ENCODE measurements around the gene CSMD2. TPM values are rescaled to one million over a fixed set of nuclear protein-coding genes. Genes with fewer than 3 reads are reported as not detected.

The CSMD2 gene
- total RNA-seq, 2 experiments from 2014 or later = not detected

DNA sequence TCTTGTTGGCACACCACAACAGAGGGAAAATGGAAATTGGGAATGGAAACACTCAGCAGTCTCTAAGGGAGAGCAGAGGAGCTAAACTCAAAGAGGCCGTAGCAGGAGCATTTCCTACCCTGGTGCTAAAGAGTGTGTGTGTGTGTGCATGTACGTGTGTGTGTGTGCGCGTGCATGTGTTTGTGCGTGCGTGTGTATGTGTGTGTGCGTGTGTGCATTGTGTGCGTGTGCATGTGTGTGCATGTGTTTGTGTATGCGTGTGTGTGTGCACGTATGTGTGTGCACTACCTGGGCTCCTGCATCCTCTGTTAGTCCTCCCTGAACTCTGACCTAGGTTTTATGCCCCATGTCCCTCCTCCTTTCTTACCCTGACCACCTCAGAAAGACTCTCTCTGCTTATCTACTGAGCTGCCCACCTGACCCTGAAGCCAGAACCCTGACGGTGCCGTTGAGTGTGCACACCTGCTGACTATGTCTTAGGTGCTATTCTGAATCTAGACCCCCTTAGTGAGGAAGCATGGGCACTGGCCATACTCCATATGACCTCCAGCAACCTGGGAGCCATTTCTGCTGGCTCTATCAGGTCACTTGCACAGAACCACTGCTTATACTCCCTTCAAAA is 458.3 kb downstream of the CSMD2 start:
- H3K9me3 Mint-ChIP-seq = no peaks in the 10 kb centered on the region
- H3K27me3 Mint-ChIP-seq = peaks cover 26% of the 10 kb centered on the region
- TF ChIP-seq, protein P1, sequence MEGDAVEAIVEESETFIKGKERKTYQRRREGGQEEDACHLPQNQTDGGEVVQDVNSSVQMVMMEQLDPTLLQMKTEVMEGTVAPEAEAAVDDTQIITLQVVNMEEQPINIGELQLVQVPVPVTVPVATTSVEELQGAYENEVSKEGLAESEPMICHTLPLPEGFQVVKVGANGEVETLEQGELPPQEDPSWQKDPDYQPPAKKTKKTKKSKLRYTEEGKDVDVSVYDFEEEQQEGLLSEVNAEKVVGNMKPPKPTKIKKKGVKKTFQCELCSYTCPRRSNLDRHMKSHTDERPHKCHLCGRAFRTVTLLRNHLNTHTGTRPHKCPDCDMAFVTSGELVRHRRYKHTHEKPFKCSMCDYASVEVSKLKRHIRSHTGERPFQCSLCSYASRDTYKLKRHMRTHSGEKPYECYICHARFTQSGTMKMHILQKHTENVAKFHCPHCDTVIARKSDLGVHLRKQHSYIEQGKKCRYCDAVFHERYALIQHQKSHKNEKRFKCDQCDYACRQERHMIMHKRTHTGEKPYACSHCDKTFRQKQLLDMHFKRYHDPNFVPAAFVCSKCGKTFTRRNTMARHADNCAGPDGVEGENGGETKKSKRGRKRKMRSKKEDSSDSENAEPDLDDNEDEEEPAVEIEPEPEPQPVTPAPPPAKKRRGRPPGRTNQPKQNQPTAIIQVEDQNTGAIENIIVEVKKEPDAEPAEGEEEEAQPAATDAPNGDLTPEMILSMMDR (IDR thresholded peaks at IDR 0.05) = no peak
- no peak for DNase-seq
- intact Hi-C loops (cut with micrococcal nuclease) = no loop called here
- H3K4me1 Mint-ChIP-seq (ENCODE audit: low read depth) = no peaks in the 10 kb centered on the region
- ATAC-seq = no peak
- H3K4me3 Mint-ChIP-seq = no peak overlapping the region
- H3K36me3 Mint-ChIP-seq (ENCODE audit: low read depth) = no peaks in the 10 kb centered on the region
- no peak overlapping the region for H3K27ac Mint-ChIP-seq
- POLR2A ChIA-PET = no interaction called here
- CTCF ChIA-PET = no interaction called here

DNA sequence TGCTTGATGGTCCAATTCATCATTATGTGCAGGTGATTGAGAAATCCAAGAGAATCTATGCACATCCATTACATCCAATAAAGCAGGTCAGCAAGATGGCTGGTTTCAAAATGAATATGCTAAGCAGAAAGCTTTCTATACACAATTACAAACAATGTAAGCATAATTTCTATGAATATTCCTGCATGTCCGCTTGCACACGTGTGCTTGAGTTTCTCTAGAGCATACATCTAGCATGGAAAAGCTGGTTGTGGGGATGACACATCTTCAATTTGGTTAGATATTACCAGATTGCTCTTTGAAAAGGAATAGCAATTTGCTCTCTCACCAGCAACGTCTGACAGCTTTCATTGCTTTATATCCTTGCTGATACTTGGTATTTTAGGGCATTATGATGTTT is 461.6 kb downstream of the CSMD2 start:
- TF ChIP-seq, protein P1 (IDR thresholded peaks at IDR 0.05) = no peak
- Mint-ChIP-seq H3K9me3 (no peaks in the 10 kb centered on the region), H3K27me3 (peaks cover 17% of the 10 kb centered on the region), H3K27ac (no peak overlapping the region), H3K4me1 (ENCODE audit: low read depth) (no peaks in the 10 kb centered on the region), H3K36me3 (ENCODE audit: low read depth) (no peaks in the 10 kb centered on the region), H3K4me3 (no peak overlapping the region)
- no peak for ATAC-seq
- intact Hi-C loops (cut with micrococcal nuclease) = no loop called here
- POLR2A ChIA-PET = no interaction called here
- CTCF ChIA-PET = no interaction called here
- no peak for DNase-seq

DNA sequence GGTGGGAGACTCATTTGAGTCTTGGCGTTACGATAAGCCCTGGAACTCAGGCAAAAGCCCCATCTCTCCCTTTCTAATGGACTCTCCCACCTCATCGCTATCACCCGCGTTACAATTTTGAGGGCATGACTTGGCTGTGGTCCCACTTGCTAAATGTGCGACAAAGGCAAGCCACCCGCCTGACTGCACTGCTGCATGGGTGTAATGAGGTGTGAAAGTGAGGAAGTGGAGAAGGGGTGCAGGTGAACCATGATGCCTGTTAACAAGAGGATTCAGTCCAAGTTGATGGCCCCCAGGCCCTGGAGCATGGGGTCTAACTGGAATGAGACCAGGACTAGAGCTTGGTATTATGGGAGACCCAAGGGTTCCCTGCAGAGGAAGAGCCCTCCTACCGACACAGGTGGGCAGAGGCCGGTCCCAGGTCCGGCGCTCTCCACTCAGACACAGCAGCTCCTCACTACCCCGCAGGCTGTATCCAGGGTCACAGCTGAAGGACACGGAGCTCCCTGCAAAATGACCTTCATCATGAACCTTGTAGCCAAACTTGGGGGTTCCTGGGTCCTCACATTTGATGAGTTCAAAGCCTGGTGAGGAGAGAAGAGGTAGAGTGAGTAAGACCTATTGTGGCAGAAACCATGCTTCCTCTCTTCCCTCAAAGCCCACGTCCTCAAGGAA is 466.5 kb downstream of the CSMD2 start:
- ChIA-PET POLR2A (no interaction called here), CTCF (no interaction called here)
- intact Hi-C loops (cut with micrococcal nuclease) = no loop called here
- Mint-ChIP-seq H3K27me3 (peaks cover 23% of the 10 kb centered on the region), H3K9me3 (no peaks in the 10 kb centered on the region), H3K4me3 (no peak overlapping the region), H3K36me3 (ENCODE audit: low read depth) (no peaks in the 10 kb centered on the region), H3K27ac (no peak overlapping the region), H3K4me1 (ENCODE audit: low read depth) (no peaks in the 10 kb centered on the region)
- DNase-seq (no peak), ATAC-seq (no peak)
- TF ChIP-seq, protein P1 (IDR thresholded peaks at IDR 0.05) = no peak

DNA sequence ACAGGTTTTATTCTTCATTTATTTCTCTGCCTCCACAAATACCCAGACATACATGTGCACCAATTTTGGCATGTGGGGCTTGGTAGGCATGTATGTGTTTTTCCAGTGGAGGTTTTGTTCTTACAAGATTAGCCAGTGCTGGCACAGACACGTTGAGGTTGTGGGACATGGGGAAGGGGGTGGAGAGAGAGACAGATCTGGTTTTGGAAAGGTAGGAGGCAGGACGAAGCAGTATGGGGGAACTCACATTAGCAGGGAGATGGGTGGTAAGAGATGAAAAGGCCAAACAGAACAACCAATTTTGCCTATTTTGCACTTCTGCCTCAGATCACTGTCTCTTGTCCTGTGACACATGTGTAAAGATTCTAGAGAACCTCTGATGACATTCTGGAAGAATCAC is 467.2 kb downstream of the CSMD2 start:
- no peak overlapping the region for H3K27ac Mint-ChIP-seq
- TF ChIP-seq, protein P1 (IDR thresholded peaks at IDR 0.05) = no peak
- no peaks in the 10 kb centered on the region for H3K4me1 Mint-ChIP-seq (ENCODE audit: low read depth)
- H3K4me3 Mint-ChIP-seq = no peak overlapping the region
- intact Hi-C loops (cut with micrococcal nuclease) = no loop called here
- DNase-seq = no peak
- H3K36me3 Mint-ChIP-seq (ENCODE audit: low read depth) = no peaks in the 10 kb centered on the region
- H3K9me3 Mint-ChIP-seq = no peaks in the 10 kb centered on the region
- POLR2A ChIA-PET = no interaction called here
- CTCF ChIA-PET = no interaction called here
- no peak for ATAC-seq
- peaks cover 26% of the 10 kb centered on the region for H3K27me3 Mint-ChIP-seq

DNA sequence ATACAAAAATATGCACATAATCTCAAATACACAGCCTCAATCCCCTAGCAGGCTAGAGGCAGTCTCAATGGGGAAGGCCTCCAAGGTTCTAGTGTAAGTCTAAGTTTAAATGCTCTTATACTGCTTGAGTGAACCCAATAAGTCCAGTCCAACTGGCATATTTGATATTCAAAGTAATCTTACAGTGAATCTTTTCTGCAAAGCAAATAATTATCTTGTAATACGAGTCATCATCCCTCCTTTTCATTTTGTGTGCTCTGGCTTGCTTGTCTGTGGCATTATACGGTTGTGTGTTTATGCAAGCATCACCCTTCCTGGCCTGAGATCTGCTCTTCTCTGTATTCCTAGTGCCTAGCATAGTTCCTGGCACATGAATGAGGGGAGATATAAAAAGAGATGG is 468.1 kb downstream of the CSMD2 start:
- ChIA-PET CTCF (no interaction called here), POLR2A (no interaction called here)
- H3K27me3 Mint-ChIP-seq = peaks cover 25% of the 10 kb centered on the region
- H3K4me1 Mint-ChIP-seq (ENCODE audit: low read depth) = no peaks in the 10 kb centered on the region
- no peak overlapping the region for H3K4me3 Mint-ChIP-seq
- intact Hi-C loops (cut with micrococcal nuclease) = no loop called here
- no peaks in the 10 kb centered on the region for H3K36me3 Mint-ChIP-seq (ENCODE audit: low read depth)
- DNase-seq (no peak), ATAC-seq (no peak)
- H3K27ac Mint-ChIP-seq = no peak overlapping the region
- H3K9me3 Mint-ChIP-seq = no peaks in the 10 kb centered on the region
- TF ChIP-seq, protein P1 (IDR thresholded peaks at IDR 0.05) = no peak
